Sigmoid colon (tissue), 7 donors: Measurements from ENCODE around the gene KATNB1. TPM values are rescaled to one million over a fixed set of nuclear protein-coding genes. Genes with fewer than 3 reads are reported as not detected.
A peak's percentile ranks its signal among the peaks of the same experiment; 100 is the strongest.

ENCODE experiments used
- DNase-seq: peaks from one replicate; pipeline ENCODE4 v3.0.0-alpha.2; 2019
- H3K27ac ChIP-seq, 4 donors: fragments of 200-600 bp; sonication (generic); one replicate each; pipeline ENCODE4 v1.5.1; 2016 to 2019; ENCODE audit warnings: mild to moderate bottlenecking in 1 of 4
- H3K27me3 ChIP-seq, 3 donors: fragments of 200-600 bp; sonication (generic); one replicate each; pipeline ENCODE4 v1.5.1; 2019; ENCODE audit warnings: mild to moderate bottlenecking in 1 of 3
- H3K36me3 ChIP-seq, 4 donors: fragments of 200-600 bp; sonication (generic); one replicate each; pipeline ENCODE4 v1.5.1; 2016 to 2019
- H3K4me1 ChIP-seq, 4 donors: fragments of 200-600 bp; sonication (generic); one replicate each; pipeline ENCODE4 v1.5.1; 2017 to 2019
- H3K4me3 ChIP-seq, 4 donors: fragments of 200-600 bp; sonication (generic); one replicate each; pipeline ENCODE4 v1.5.1; 2017 to 2019; ENCODE audit warnings: mild to moderate bottlenecking in 2 of 4, moderate library complexity in 1 of 4
- H3K9me3 ChIP-seq, 4 donors: fragments of 200-600 bp in 3 of 4; sonication (generic) in 3 of 4; one replicate each; pipeline versions ENCODE4 v1.5.1 to v1.6.1; 2013 to 2019
- EP300 ChIP-seq, 4 donors: sonication (generic); formaldehyde crosslinking; IDR thresholded peaks; one replicate each; pipeline ENCODE4 v1.6.1; 2017; ENCODE audit warnings: antibody characterized with exemption in 4 of 4
- POLR2A ChIP-seq, 2 donors: fragments of 450-650 bp; IDR thresholded peaks; one replicate each; pipeline ENCODE4 v1.6.1; 2016; ENCODE audit warnings: antibody characterized with exemption in 2 of 2, mild to moderate bottlenecking in 2 of 2, moderate library complexity in 2 of 2
- POLR2AphosphoS5 ChIP-seq, 4 donors: sonication (generic); formaldehyde crosslinking; IDR thresholded peaks; one replicate each; pipeline ENCODE4 v1.6.1; 2017; ENCODE audit warnings: antibody characterized with exemption in 4 of 4
- WGBS, 2 donors: extraction: QIAGEN DNeasy Blood & Tissue Kit; methylation state at CpG; one replicate each; pipeline ENCODE4 v1.1.7; 2013; 5-methylcytosine and 5-hydroxymethylcytosine counted together
- intact Hi-C: fragments of 100-400 bp; cut with DNase I; formaldehyde crosslinking; loops from one replicate; pipeline ENCODE4 v1.15.1; 2023
- polyA plus RNA-seq, 3 donors: library from polyadenylated mRNA; stranded (reverse); fragments of 200-250 nt; gene quantifications; one replicate each; pipeline ENCODE4 v1.2.3, GENCODE V29; 2013
- total RNA-seq, 4 donors: library from RNA; depleted of rRNA; stranded (reverse); fragments of >200 nt; gene quantifications; one replicate each; pipeline ENCODE4 v1.1.0, GENCODE V29; 2016
- TF ChIP-seq, protein P1 (sequence below), 4 experiments: fragments of 450-650 bp in 3 of 4; fragments of 200-600 bp in 1 of 4; IDR thresholded peaks; one replicate each; pipeline ENCODE4 v1.5.1; 2016 to 2019; ENCODE audit warnings: antibody characterized with exemption in 4 of 4, mild to moderate bottlenecking in 3 of 4, moderate library complexity in 2 of 4
- donor health status: healthy with polysubstance abuse.
- donor health status: Bipolar disorder and iron deficiency.
- donor health status: healthy.

Gene KATNB1
- total and polyA plus RNA-seq, 7 donors: 4.3 to 18.6 (median 10.2) TPM

DNA sequence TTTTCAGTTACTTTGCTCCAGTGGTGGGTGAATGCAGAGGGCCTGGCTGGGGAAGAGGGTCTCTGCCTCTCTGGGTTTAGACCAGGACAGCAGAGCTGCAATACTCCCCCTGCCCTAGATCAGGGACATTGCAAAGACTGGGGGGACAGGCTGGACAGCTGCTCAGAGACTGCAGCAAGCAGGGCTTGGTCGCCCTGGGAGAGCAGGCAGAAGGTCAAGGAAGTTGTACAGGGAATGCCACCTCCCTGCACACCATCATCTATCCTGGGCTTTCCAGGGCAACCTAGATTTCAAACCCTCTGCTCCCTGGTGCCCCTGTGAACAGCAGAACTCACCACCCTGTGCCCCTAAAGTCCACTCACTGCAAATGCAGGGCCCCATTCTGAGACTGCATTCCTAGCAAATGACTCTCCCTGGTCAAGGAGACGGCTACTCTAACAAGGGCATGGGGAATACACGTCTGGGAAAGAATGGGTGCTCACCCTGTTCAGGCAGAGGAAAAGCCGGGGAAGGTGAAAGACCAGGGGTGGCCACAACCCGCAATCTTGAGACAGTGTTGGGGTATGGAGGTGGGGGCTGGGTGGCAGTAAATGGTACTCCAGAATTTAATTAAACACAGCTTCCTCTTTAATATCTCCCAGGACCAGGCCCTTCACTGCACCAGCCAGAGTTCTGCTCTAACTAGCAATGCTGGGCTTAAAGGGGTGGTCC is 65.7 kb downstream of the KATNB1 start:
- peaks cover 0 to 14% (median 10%) of the 10 kb centered on the region in 4 donors for H3K36me3 ChIP-seq
- H3K4me1 ChIP-seq: peaks cover 0 to 69% (median 53%) of the 10 kb centered on the region in 4 donors
- H3K9me3 ChIP-seq: no peaks in the 10 kb centered on the region
- no peak for TF ChIP-seq POLR2A (IDR thresholded peaks at IDR 0.05)
- TF ChIP-seq POLR2AphosphoS5 (IDR thresholded peaks at IDR 0.05): no peak
- TF ChIP-seq, protein P1, sequence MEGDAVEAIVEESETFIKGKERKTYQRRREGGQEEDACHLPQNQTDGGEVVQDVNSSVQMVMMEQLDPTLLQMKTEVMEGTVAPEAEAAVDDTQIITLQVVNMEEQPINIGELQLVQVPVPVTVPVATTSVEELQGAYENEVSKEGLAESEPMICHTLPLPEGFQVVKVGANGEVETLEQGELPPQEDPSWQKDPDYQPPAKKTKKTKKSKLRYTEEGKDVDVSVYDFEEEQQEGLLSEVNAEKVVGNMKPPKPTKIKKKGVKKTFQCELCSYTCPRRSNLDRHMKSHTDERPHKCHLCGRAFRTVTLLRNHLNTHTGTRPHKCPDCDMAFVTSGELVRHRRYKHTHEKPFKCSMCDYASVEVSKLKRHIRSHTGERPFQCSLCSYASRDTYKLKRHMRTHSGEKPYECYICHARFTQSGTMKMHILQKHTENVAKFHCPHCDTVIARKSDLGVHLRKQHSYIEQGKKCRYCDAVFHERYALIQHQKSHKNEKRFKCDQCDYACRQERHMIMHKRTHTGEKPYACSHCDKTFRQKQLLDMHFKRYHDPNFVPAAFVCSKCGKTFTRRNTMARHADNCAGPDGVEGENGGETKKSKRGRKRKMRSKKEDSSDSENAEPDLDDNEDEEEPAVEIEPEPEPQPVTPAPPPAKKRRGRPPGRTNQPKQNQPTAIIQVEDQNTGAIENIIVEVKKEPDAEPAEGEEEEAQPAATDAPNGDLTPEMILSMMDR (IDR thresholded peaks at IDR 0.05): no peak
- TF ChIP-seq EP300 (IDR thresholded peaks at IDR 0.05): no peak
- intact Hi-C loops: loop anchor here (5.0 to 10.0 kb wide), 3 partner anchors 64 to 324 kb away; partner anchors contain the start of genes CFAP20, KATNB1, USB1 and ZNF319
- no peak for DNase-seq
- H3K27me3 ChIP-seq: no peaks in the 10 kb centered on the region
- H3K4me3 ChIP-seq: peak overlapping the region; percentile 48 to 77 (median 66)
- 31 to 61% methylated on average over 5 of the region's 5 CpGs for WGBS, 2 donors
- H3K27ac ChIP-seq: peak overlapping the region; percentile 83 to 92 (median 84)

DNA sequence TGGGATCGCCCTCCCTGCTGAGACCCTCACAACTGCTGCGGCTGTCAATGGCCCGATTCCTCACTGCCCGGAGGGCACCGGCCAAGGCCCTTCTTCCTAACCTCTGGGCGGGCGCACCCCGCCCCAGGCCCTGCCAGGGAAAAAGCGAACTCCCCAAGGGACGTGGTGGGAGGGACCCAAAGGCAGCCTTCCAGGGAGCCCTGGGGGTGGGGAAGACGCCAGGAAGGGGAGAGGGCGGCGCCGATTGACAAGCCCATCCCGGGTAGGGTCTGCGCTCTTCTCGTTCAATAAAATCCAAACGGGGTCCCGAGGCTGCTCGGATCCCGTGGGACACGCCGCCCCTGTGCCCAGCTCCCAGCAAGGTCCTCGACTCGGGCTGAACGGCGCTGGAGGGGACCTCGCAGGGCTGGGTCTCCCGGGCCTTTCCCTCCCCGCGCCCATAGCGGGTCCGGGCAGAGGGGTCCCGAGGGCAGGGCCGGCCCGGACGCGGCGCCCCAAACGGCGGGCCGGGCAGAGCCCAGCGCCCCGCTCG is 66.3 kb downstream of the KATNB1 start:
- Histone ChIP-seq H3K27ac (peak overlapping the region; percentile 83 to 92 (median 84)), H3K27me3 (no peaks in the 10 kb centered on the region), H3K4me3 (peak overlapping the region; percentile 48 to 77 (median 66)), H3K9me3 (no peaks in the 10 kb centered on the region), H3K4me1 (peaks cover 0 to 69% (median 53%) of the 10 kb centered on the region in 4 donors), H3K36me3 (peaks cover 0 to 10% (median 8%) of the 10 kb centered on the region in 4 donors)
- 3 to 11% methylated on average over 45 of the region's 45 CpGs for WGBS, 2 donors
- intact Hi-C loops: loop anchor here (2.0 to 10.0 kb wide), 5 partner anchors 45 to 323 kb away; partner anchors contain the start of genes CFAP20, KATNB1, USB1 and ZNF319
- DNase-seq: no peak
- TF ChIP-seq, protein P1 (IDR thresholded peaks at IDR 0.05): no peak

DNA sequence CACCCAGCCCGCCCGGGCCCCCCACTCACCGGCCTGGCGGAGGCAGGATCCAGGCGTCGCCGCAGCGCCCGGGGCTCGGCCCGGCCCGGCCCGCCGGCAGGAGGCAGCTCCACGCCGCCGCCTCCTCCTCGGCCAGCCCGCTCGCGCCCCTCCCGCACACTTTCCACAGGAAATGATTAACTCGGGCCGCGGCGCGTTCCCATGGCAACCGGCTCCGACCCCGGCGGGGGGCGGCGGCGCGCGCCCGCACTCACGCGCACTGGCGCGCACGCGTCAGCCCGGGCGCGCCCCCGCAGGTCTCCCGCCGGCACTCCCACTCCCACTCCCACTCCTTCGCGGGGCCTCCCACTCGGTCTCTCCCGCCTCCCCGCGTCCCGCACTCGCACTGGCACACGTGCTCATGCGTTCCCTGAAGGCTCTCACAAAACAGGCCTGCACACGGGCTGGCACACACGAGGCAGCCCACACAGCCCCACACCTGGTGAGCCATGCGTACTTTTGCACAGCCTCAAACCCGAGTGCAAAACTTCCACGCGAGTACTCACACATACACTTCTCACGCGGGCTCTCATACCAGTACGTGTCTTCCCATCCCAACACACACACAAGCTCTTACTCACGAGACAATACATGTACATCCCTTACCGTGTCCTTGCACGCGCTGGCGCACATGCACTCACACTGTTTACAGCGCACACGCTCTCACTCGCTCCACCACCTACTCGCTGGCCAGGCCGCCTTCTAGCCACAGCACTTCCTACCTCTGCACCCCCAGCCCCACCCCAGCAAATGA is 67.0 kb downstream of the KATNB1 start, which contains the start of gene KIFC3:
TSS of gene KIFC3 (minus strand) at position 151 of the 793 bp plus-strand sequence. CDS start 4,248 bp downstream, outside the sequence.
- Histone ChIP-seq H3K27ac (peak within 1 kb of the TSS; percentile 83 to 92 (median 84)), H3K36me3 (peaks cover 0 to 3% (median 2%) of the 10 kb centered on the region in 4 donors), H3K4me3 (peak within 1 kb of the TSS; percentile 48 to 77 (median 66)), H3K4me1 (peaks cover 0 to 69% (median 53%) of the 10 kb centered on the region in 4 donors), H3K27me3 (no peaks in the 10 kb centered on the region), H3K9me3 (no peaks in the 10 kb centered on the region)
- DNase-seq: peak; percentile 92
- WGBS, 2 donors: 2 to 12% methylated on average over 78 of the region's 78 CpGs
- TF ChIP-seq EP300 (IDR thresholded peaks at IDR 0.05) (no peak), POLR2AphosphoS5 (IDR thresholded peaks at IDR 0.05) (peak in 1 of 4 donors; percentile 56)
- intact Hi-C loops: loop anchor here (2.0 to 10.0 kb wide), 5 partner anchors 46 to 322 kb away; partner anchors contain the start of genes CFAP20, KATNB1, USB1 and ZNF319

DNA sequence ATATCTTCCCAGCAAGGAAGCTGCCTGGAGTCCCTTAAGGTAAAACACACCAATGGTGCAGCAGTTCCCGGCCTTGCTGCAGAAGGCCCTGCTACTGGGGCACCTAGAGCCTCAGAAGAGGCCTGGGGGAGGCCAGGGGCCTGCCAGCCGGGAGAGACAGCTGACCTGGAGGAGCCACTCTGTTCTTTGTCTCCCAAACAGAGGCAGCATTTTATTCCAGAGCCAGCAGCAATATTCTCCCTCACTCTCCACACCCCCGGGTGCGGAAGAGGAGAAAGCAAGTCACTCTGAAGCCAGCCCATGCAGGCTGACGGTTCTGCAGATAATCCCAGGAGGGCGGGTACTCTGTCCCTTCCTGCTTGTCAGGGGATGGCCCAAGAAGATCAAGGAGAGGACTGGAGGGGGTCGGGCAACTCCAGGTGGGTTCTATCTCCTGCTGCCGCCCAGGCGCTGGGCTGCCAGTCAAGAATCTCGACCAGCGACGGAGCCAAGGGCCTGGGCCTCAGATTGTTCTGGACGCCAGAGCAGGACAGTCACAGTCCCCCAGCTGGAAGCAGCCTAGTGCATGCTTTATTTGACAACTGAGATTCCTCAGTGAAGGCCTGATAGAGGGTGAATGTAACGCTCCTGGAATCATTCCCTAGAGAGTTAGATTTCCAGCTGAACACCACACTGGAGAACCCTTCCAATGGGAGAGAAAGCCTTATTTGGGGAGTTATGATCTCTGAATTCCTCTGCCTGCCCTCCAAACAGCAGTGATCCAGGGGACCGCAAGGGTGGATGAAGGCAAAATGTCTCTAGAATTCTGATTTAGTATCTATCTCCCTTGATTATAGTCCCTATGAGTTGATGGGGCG is 67.8 kb downstream of the KATNB1 start:
- Histone ChIP-seq H3K27me3 (no peaks in the 10 kb centered on the region), H3K27ac (peak overlapping the region; percentile 83 to 92 (median 84)), H3K9me3 (no peaks in the 10 kb centered on the region), H3K36me3 (no peaks in the 10 kb centered on the region), H3K4me3 (peak overlapping the region in 2 of 4 donors; percentile 66 to 77), H3K4me1 (peaks cover 0 to 74% (median 56%) of the 10 kb centered on the region in 4 donors)
- TF ChIP-seq POLR2A (IDR thresholded peaks at IDR 0.05) (no peak), EP300 (IDR thresholded peaks at IDR 0.05) (no peak), POLR2AphosphoS5 (IDR thresholded peaks at IDR 0.05) (peak in 2 of 4 donors; percentile 18)
- TF ChIP-seq, protein P1 (IDR thresholded peaks at IDR 0.05): no peak
- intact Hi-C loops: loop anchor here (2.0 to 10.0 kb wide), 5 partner anchors 47 to 321 kb away; partner anchors contain the start of genes CFAP20, KATNB1, USB1 and ZNF319
- no peak for DNase-seq
- 64 to 69% methylated on average over 16 of the region's 16 CpGs for WGBS, 2 donors
